Measurements from ENCODE around the gene TMC8.

The TMC8 gene

GRCh38 chr17:78125138-78125913 lies 5.2 kb upstream of the TMC8 start:
- no peak for DNase-seq

GRCh38 chr17:78125976-78126894 lies 4.3 kb upstream of the TMC8 start:
- DNase-seq: peak; percentile 71

GRCh38 chr17:78126895-78127238 lies 3.7 kb upstream of the TMC8 start:
- DNase-seq: no peak

- DNase-seq: no peak
Observed at GRCh38 chr17:78127239-78127887, 3.2 kb upstream of the TMC8 start.

GRCh38 chr17:78127888-78128550 lies 2.6 kb upstream of the TMC8 start:
- peak; percentile 18 for DNase-seq

- DNase-seq: peak; percentile 81
Observed at GRCh38 chr17:78128551-78129350, 1.8 kb upstream of the TMC8 start, which contains the start of gene TMC6. Gene TMC6, minus strand, starts transcription at chr17:78128755. Its CDS starts 1,923 bp downstream, at chr17:78126832.

- DNase-seq: no peak
Observed at GRCh38 chr17:78129351-78130089, 1.1 kb upstream of the TMC8 start.

GRCh38 chr17:78130090-78130436 lies 508 bp upstream of the TMC8 start:
- no peak for DNase-seq

- DNase-seq: peak; percentile 12
Observed at GRCh38 chr17:78131172-78132083, 857 bp downstream of the TMC8 start.

- DNase-seq: peak; percentile 14
Observed at GRCh38 chr17:78132084-78132676, 1.6 kb downstream of the TMC8 start.

GRCh38 chr17:78132767-78133178 lies 2.2 kb downstream of the TMC8 start:
- DNase-seq: no peak

- DNase-seq: no peak
Observed at GRCh38 chr17:78133179-78133951, 2.8 kb downstream of the TMC8 start.

- DNase-seq: no peak
Observed at GRCh38 chr17:78133971-78134898, 3.7 kb downstream of the TMC8 start.

- no peak for DNase-seq
Observed at GRCh38 chr17:78134899-78135385, 4.4 kb downstream of the TMC8 start.

GRCh38 chr17:78135858-78136500 lies 5.4 kb downstream of the TMC8 start:
- no peak for DNase-seq

- no peak for DNase-seq
Observed at GRCh38 chr17:78137392-78138203, 7.0 kb downstream of the TMC8 start.

Data from NCI-H2171 treated with DMSO at 0.1 percent for 48 hours (cell line).